Large intestine (tissue), 3 donors: Measurements from ENCODE around the gene NPEPPS. TPM values are rescaled to one million over a fixed set of nuclear protein-coding genes. Genes with fewer than 3 reads are reported as not detected.
"Not testable (repeated sequence)": the region's sequence is repeated elsewhere in the genome, so short reads cannot be mapped to it uniquely, and the experiment has no call there.

ENCODE experiments used
- DNase-seq, 2 donors: peaks; one replicate each; pipeline versions ENCODE4 v3.0.0 to v3.0.0-alpha.2; 2013
- H3K27ac ChIP-seq: one replicate; pipeline ENCODE4 v1.5.1; 2013; ENCODE audit warnings: low read length
- H3K27me3 ChIP-seq: 2 replicates; pipeline ENCODE4 v1.6.1; 2013; ENCODE audit warnings: low read length; ENCODE audit not compliant: control insufficient read depth, insufficient read depth
- H3K36me3 ChIP-seq: 2 replicates; pipeline ENCODE4 v1.6.1; 2013; ENCODE audit warnings: low read length; ENCODE audit not compliant: control insufficient read depth, insufficient read depth
- H3K4me1 ChIP-seq: one replicate; pipeline ENCODE4 v1.6.1; 2013; ENCODE audit warnings: low read length; ENCODE audit not compliant: control insufficient read depth, insufficient read depth
- H3K4me3 ChIP-seq: one replicate; pipeline ENCODE4 v1.5.1; 2013; ENCODE audit warnings: low read length
- H3K9me3 ChIP-seq: one replicate; pipeline ENCODE4 v1.6.1; 2013; ENCODE audit warnings: mild to moderate bottlenecking, low read depth, low read length, moderate library complexity; ENCODE audit not compliant: control insufficient read depth
- WGBS: methylation state at CpG from one replicate; pipeline ENCODE4 v1.1.5; 2013; ENCODE audit warnings: low lambda C conversion rate; ENCODE audit not compliant: insufficient coverage; 5-methylcytosine and 5-hydroxymethylcytosine counted together
- polyA plus RNA-seq: library from polyadenylated mRNA; unstranded; fragments of 120-200 nt; gene quantifications from one replicate; pipeline ENCODE4 v1.2.1, GENCODE V29; 2013

Gene NPEPPS
- polyA plus RNA-seq, 1 donor, result 111 TPM

- H3K27ac ChIP-seq, DNase-seq, H3K27me3 ChIP-seq, H3K9me3 ChIP-seq, H3K4me1 ChIP-seq, H3K4me3 ChIP-seq, H3K36me3 ChIP-seq: not testable (repeated sequence)
- WGBS, result no CpG with 5 or more reads among the region's 3 CpGs
These were observed 25.2 kb downstream of the NPEPPS start for GRCh38 chr17:47556108-47556507.

GRCh38 chr17:47560517-47561043 is 29.7 kb downstream of the NPEPPS start:
- not testable (repeated sequence) for H3K4me1 ChIP-seq, H3K36me3 ChIP-seq, H3K27me3 ChIP-seq, H3K4me3 ChIP-seq, H3K9me3 ChIP-seq, H3K27ac ChIP-seq
- DNase-seq, result peak in 1 of 2 donors; percentile 0

- H3K27me3 ChIP-seq, H3K36me3 ChIP-seq, H3K4me3 ChIP-seq, H3K27ac ChIP-seq, H3K4me1 ChIP-seq, DNase-seq, H3K9me3 ChIP-seq: not testable (repeated sequence)
- WGBS, result no CpG with 5 or more reads among the region's 5 CpGs
These were observed 30.9 kb downstream of the NPEPPS start for GRCh38 chr17:47561698-47562405.

GRCh38 chr17:47562406-47562705 is 31.4 kb downstream of the NPEPPS start:
- DNase-seq, H3K36me3 ChIP-seq, H3K27me3 ChIP-seq: not testable (repeated sequence)

GRCh38 chr17:47567261-47567660 is 36.4 kb downstream of the NPEPPS start:
- H3K4me3 ChIP-seq, DNase-seq, H3K27ac ChIP-seq, H3K9me3 ChIP-seq, H3K36me3 ChIP-seq, H3K27me3 ChIP-seq, H3K4me1 ChIP-seq: not testable (repeated sequence)
- WGBS, result no CpG with 5 or more reads among the region's 3 CpGs

More at GRCh38 chr17:47562406-47562705, 31.4 kb downstream of the NPEPPS start:
- not testable (repeated sequence) for H3K9me3 ChIP-seq, H3K4me3 ChIP-seq, H3K27ac ChIP-seq, H3K4me1 ChIP-seq

GRCh38 chr17:47572561-47572960 is 41.7 kb downstream of the NPEPPS start:
- H3K36me3 ChIP-seq, DNase-seq, H3K4me3 ChIP-seq, H3K27ac ChIP-seq, H3K9me3 ChIP-seq, H3K27me3 ChIP-seq, H3K4me1 ChIP-seq: not testable (repeated sequence)
- no CpG with 5 or more reads among the region's 3 CpGs for WGBS

GRCh38 chr17:47582416-47582815 is 51.5 kb downstream of the NPEPPS start:
- not testable (repeated sequence) for DNase-seq, H3K9me3 ChIP-seq, H3K4me3 ChIP-seq, H3K27ac ChIP-seq, H3K4me1 ChIP-seq, H3K36me3 ChIP-seq, H3K27me3 ChIP-seq
- WGBS, result no CpG with 5 or more reads among the region's 1 CpG

- not testable (repeated sequence) for DNase-seq, H3K4me1 ChIP-seq, H3K4me3 ChIP-seq, H3K36me3 ChIP-seq, H3K27me3 ChIP-seq, H3K27ac ChIP-seq, H3K9me3 ChIP-seq
- WGBS, result no CpG with 5 or more reads among the region's 5 CpGs
These were observed 55.6 kb downstream of the NPEPPS start for GRCh38 chr17:47586378-47587055.

- not testable (repeated sequence) for H3K4me1 ChIP-seq, H3K27ac ChIP-seq, H3K4me3 ChIP-seq, H3K9me3 ChIP-seq, DNase-seq, H3K27me3 ChIP-seq
- H3K36me3 ChIP-seq, result peaks cover 35% of the 10 kb centered on the region
These were observed 62.6 kb downstream of the NPEPPS start for GRCh38 chr17:47593522-47593921.

GRCh38 chr17:47603830-47604597 is 73.1 kb downstream of the NPEPPS start:
- Histone ChIP-seq H3K27ac (no peak overlapping the region), H3K4me1 (no peaks in the 10 kb centered on the region), H3K36me3 (peaks cover 70% of the 10 kb centered on the region), H3K4me3 (no peak overlapping the region), H3K9me3 (no peaks in the 10 kb centered on the region), H3K27me3 (no peaks in the 10 kb centered on the region)
- no peak for DNase-seq
- WGBS, result no CpG with 5 or more reads among the region's 4 CpGs
